SKM-1 treated with dmso at 0.1 percent for 144 hours (cell line): Measurements from ENCODE around the gene LIMS1.

ENCODE experiments used
- DNase-seq: peaks from one replicate; lab custom pipeline; 2025; ENCODE audit not compliant: unreplicated experiment; lab: John Stamatoyannopoulos, UW

The LIMS1 gene

DNA sequence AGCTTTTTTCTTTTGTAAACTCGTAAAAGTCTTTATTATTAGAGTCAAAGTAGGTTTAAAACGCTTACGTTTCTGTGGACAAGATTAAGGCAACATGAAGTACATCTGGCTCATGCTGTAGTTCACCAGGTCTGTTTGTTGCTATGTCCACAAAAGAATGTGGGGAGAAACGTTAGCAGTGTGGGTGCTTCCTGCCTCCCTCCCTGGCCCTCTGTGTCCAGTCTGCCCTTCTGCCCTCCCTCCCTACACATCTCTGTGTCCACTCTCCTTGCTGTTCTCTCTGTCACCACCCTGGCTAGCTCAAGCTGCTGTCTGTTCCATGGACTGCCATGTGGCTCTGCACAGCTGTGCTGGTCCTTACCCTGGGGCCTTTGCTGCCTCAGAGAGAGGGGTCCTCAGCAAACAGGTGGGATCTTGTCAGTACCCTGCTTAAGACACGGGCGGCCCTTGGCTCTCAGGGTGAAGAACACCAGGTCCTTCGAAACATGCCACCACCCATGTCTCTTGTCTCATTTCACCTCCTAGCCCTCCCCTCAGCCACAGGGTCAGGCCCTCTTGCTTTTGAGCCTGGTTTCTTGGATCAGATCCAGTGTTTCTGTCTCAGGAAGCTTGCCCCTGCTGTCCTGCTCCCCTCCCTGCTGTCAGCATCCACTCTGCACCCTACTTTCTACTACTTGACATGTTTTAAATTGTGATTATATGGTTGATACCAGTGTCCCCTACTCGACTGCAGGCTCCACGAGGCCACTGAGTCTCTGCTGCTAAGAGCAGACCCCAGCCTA lies 79.2 kb downstream of the LIMS1 start:
- DNase-seq: no peak

DNA sequence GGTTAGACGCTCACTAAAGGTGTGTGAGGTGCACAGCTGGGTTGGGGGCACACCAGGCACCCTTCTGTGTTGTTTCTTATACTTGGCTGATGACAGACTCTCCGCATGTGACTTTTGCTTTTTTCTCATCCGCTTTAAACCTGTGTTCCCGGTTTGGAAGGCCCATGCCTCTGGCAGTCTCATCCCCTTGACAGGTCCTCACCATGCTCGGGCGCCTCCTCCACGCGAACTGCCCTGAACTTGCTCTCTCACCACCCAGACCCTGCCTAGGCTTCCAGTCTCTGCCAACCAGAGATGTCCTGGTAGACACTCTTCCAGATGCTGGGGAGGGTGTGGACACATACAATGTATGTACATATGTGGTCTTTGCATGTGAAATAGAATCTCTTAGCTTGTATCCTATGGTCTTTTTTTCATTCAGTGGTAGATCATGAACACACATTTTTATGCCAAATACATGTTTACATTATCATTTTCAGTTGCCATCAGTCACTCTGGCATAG lies 79.8 kb downstream of the LIMS1 start:
- no peak for DNase-seq

GRCh38 chr2:108614659-108615058 lies 80.4 kb downstream of the LIMS1 start:
- no peak for DNase-seq

GRCh38 chr2:108615480-108616090 lies 81.3 kb downstream of the LIMS1 start:
- no peak for DNase-seq

- DNase-seq: no peak
These were observed 82.0 kb downstream of the LIMS1 start for GRCh38 chr2:108616318-108616717.

DNA sequence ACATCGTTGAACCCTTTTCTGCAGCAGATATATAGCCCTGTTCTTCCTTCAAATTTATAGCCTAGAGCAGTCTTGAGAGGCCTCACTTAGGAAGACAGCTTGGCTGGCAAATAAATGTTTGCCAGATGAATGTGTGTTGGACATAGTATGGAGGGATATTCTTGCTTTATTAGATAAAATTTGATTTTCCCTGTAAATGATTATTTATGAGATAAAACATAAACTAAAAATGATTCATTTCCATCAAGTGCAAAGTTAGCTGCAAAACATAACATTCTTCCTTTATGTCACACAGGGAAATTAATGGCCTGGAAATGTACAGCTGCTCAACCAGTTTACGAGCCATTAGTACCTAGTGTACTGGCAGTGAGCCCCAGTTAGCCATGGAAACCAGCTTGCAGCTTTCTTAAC lies 82.5 kb downstream of the LIMS1 start:
- DNase-seq: no peak

GRCh38 chr2:108617617-108618016 lies 83.3 kb downstream of the LIMS1 start:
- no peak for DNase-seq

GRCh38 chr2:108619925-108620620 lies 85.8 kb downstream of the LIMS1 start:
- no peak for DNase-seq

DNA sequence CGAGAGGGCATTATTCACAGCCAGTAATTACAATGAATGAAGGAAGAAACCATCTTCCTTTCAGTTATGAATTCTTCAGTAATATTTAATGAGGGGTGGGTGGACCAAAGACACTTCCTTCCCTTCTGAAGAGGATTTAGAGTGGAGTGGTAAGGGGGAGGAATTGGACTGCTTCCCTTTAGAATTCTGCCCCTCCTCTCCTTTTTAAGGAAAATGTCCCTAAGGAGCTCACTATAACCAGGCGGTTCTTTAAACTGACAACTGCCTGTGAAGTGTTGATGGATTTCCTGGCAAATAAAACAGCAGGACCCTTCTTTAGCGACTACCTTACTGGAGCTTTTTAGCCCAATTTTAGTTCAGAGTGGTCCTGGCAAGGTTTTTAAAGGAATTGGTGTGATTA lies 86.4 kb downstream of the LIMS1 start:
- no peak for DNase-seq

- DNase-seq: peak; percentile 47
These were observed 86.9 kb downstream of the LIMS1 start for GRCh38 chr2:108621087-108621559.

GRCh38 chr2:108621687-108622681 lies 87.7 kb downstream of the LIMS1 start:
- DNase-seq: no peak

DNA sequence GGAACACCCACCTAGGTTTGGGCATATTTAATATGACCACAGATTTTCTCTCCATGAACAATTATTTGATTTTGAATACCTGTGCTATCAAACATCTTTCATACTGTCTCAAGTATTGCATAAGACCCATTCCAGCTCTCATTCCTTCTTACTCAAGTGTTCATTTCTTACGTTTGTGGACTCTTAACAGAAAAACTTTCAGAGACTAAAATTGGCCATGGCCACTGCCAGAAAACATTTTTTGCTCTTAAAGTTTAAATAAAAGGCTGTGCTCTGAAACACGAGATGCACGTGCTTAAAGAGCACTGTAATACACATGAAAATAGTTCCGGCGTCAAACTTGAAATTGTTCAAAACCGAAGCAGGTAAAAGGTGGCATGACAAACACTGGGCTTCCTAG lies 89.3 kb downstream of the LIMS1 start:
- DNase-seq: no peak

- no peak for DNase-seq
These were observed 91.0 kb downstream of the LIMS1 start for GRCh38 chr2:108625186-108625827.

DNA sequence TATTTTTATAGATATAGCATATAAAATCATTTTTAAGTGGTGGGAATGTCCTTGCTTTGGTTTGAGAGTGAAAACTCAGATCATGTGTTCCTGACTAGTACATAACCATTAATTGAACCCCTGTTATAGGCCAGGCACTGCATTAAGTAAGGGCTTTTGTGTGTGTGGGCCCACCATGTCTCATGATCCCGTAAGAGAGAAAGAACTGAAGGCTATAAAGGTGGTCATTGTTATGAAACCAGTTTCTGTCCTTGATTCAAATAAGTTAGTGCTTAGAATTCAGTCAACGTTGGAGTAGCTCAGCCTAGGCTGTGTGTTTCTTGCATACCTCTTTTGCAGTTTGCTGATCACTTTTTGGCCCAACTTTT lies 91.5 kb downstream of the LIMS1 start:
- DNase-seq: no peak

DNA sequence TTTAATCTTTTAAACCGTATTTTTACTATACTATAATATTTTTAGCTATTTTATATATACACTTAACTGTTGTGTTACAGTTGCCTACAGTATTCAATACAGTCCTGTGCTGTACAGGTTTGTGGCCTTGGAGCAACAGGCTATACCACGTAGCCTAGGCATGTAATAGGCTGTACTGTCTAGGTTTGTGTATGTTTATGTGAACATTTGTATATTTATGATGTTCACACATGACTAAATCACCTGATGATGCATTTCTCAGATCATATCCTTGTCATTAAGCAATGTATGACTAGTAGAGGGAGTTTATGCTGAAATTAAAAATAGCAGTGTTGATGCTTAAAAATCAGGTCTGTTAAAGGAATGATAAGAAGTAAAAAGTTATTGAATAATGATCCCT lies 92.7 kb downstream of the LIMS1 start:
- no peak for DNase-seq

GRCh38 chr2:108627911-108628567 lies 93.8 kb downstream of the LIMS1 start:
- no peak for DNase-seq

GRCh38 chr2:108628936-108629335 lies 94.7 kb downstream of the LIMS1 start:
- no peak for DNase-seq

- DNase-seq: no peak
These were observed 95.1 kb downstream of the LIMS1 start for GRCh38 chr2:108629417-108629816.

- DNase-seq: no peak
These were observed 96.5 kb downstream of the LIMS1 start for GRCh38 chr2:108630567-108631405.
